ENCODE results near the gene PLXNB1.

PLXNB1 gene

DNA sequence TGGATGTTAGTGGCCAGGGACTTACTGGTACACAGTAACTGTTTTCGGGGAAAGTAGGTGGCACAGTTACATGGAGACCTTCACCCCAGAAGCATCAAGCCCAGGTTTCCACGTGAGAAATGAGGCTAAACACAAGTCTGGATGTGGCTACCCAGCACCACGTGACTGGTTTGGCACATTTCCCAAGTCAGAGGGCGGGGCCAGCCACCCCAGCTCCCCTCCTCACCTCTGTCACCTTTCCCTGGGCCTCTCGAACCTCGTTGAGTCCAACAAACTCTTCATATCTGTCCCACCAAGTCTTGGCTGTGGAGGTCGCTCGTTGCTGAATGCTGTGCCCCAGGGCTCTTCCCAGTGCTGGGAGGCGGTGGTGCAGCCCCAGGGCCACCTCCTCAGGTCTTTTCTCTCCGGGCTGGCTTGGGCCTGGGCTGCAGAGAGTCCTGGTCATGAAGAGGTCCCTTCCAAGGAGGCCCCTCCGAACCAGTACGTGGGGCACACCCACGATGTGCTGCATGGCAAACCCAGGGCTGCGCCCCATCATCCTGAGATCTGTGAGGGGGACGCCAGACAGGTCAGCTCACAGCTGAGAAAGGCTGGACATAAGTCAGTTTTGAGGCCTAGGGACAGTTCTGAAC lies 4.8 kb upstream of the PLXNB1 start:
- DNase-seq (ENCODE audit: low read depth), result no peak

DNA sequence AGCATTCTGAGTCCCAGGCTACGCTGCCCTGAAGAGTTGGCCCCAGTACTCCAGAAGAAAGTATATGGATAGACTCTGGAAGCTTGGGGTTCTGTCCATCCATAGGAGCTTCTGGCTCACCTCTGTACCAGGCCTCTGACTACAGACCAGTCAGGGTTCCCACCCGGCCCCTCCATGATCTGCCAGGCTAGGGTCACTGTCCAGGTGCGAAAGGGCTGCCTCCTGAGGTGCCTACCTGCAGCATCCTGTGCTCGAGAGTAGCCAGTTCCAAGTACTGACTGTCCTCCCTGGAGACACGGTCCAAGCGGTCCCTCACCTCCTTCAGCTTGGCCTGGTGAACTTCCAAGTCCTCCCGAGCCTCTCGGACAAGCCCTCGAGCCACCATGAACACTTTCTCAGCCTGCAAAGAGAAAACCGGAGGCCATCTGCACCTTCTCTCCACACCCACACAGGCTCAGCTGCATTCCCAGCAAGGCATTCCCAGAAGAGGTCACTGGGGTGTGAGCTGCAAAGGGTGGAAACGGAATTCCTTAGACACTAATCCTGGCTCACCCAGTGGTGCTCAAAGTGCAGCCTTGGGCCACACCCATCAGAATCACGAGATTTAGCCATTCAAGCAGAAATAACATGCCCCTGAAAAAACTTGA lies 3.7 kb upstream of the PLXNB1 start:
- peak; percentile 39 for DNase-seq (ENCODE audit: low read depth)

DNA sequence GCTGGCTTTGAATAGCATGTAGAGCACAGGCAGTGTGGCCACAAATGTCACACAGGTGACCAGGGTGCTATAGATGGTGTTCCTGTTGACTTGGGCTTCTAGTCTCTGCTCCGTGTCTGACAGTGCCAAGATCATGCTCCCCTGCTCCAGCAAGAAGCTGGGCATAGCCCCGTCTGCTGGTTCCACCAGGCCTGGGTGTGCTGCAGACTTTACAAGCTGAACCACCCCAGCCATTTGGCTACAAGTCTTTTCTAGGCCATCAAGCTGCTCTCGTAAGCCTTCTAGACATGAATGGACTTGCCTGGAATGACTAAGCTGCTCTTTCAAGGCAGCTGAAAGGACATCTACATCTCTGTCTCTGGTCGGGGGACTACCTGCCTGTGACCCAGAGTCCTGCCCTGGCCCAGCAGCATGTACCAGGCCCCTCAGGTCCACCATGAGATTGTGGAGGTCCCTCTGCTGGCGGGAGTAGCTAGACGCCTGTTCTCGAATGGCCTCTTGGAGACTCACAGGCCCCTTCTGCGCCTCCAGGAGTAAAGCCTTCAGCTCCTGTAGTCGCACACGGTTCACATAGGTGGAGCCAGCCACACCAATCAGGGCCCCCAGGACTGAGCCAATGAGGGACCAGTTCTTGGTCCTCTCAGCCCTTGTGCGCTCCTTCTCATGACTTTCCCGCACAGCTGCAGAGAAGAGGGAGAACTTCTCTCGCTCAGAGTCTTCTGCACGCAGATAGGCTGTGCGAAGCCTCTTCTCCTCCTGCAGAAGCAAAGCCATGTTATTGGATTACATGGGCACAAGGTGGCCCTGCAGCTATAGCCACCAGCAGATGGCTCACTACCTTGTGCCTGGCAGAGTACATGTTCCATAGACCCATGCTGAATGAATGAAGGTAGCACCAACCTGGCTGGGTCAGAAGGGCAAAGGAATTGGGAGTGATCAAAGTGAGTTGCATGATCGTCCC lies 2.8 kb upstream of the PLXNB1 start:
- DNase-seq (ENCODE audit: low read depth), result peak; percentile 47

DNA sequence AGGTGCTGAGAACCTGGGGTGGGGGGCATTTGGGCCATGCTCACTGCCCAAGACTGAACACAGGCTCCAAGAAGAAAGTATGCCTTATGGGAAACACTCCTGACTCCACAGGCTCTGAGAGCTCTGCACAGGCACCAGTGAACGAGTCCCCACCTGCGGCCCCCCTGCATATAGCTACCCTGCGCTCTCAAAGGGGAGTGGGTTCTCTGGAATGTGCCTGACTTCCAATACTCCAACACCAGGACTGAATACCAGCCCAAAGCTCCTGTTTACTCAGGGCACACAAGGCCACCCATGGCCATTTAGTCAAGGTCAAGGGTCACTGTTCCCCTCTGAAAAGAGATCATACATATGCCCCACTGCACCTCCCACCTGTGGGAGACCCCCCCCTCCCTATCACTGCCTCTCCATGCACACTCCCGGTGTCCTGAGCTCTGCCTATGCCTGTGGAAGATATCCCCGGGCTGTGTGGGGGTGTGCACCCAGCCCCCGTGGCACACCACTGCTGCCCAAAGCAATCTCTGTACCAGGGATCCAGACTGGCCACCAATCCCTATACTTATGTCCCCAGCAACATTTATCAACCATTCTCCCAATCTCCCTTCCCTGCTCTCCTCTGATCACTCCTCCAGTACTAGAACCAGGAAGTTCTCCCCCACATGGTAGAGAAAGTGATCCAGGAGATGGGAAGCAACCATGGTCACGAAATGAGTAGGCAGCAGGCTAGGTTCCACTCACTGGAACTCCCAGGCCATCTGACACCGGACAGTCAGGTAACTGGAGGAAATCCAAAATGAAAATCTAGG lies 1.5 kb upstream of the PLXNB1 start:
- no peak for DNase-seq (ENCODE audit: low read depth)

DNA sequence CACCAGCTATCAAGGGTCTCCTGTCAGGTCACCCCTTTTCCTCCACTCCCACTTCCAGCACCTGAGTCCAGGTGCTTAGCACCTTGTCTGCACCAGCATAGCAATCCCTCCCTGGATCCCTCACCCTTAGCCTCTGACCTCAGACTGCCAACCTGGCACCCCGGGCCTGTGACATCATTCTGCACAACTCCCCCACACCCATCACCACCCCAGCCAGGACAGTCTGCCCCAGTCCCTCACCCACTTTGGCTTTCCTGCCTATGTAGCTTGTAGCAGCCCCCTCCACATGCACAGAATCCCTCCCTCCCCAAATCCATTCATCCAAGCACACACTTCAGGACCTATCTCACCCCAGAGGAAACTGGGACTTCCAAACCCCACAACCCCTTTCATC lies 819 bp upstream of the PLXNB1 start:
- no peak for DNase-seq (ENCODE audit: low read depth)

DNA sequence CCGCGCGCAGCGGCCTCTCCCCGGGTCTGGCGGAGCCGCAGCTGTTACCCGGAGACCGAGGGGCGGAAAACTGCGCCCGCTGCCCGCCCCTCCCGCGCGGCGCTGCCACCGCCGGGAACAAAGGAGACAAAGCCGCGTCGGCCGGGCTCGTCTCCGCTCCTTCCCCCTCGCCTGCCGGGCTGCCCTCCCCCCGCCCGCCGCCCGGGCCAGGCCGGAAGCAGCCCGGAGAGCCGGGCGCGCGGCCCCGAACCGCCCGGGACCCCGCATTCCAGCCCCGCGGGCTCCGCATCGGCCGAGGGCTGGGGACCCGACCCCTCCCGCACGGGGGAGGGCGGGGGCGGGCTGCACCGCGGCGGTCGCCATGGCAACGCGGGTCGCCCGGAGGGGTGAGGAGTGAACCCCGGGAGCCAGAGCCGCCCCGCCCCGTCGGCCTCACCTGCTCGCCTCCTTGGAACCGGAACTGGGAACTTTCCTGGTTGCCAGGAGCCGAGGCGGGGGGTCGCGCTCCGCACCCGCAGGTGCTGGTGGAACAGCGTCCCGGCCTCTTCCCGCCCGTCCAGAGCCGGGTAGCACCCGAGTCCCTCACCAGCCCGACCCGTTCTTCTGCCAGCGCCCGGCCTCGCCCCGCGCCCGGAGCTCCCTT lies 448 bp downstream of the PLXNB1 start:
- DNase-seq (ENCODE audit: low read depth), result peak; percentile 42

DNA sequence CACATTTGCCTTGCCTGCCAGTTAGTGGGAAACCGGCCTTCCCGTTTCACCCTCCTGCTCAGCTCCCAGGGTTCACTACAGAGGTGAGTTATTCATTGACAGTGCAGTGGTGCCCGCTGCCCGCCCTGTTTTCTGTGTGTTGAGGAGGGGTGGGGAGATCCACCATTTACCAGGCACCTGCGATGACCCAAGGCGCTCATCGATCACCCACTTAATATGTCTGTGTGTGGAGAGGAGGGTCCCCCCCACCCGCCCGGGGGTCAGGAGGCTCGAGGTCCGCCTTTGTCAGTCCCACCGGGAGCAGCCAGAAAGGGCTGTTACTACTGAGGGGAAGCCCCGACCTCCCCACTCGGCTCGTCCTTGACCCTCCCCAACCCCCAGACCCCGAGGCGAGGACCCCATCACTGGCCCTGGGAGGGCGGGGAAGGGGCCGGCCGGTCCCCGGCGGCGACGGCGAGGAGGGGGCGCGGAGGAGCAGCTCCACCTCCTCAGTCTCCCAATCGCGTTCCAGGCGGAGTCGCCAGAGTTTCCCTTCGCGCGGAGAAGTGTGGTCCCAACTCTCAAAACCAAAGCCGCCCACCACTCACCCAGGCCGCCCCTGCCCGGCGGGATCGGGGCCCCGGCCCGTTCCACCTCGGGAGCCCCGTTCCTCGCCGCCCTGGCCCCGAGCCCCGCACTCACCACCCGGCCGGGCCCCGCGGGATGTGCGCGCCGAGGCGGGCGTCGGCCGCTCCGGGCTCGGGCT lies 1.1 kb downstream of the PLXNB1 start:
- DNase-seq (ENCODE audit: low read depth), result peak; percentile 26

DNA sequence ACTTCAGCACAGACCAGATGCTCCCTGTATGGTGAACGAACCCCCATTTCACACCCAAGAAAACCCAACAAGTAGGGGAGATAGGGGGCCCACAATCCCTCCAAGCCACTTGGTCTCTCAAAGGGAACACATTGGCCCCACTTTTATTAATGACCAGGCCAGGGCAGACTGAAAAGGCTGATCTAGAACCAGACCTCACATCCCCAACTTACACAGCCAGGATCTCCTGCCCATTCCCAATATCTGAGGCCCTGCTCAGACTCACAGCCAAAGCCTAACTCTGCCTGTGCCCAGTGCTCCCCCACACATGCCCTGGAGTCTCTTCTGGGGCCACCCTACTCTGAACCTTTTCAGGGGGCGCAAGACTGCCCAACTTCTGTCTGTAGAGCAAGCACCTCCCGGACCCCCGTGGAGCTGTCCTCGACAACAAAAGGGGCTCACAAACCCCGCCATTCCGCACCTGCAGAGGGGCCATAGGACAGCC lies 1.8 kb downstream of the PLXNB1 start:
- DNase-seq (ENCODE audit: low read depth), result no peak

DNA sequence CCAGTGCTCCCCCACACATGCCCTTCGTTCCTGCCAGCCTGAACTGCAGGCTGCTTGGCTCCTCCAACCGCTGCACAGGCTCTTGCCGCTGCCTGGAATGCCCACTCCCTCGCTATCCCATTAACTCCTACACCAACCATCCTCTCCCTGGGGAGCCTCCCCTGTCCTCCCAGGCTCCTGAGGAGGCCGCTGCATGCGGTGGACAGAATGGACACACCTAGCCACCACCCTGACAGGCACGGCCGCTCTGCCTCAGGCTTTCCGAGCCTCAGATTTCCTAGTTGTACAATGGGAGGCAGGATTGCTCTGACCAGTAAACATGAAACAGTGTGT lies 2.3 kb downstream of the PLXNB1 start:
- DNase-seq (ENCODE audit: low read depth), result no peak

DNA sequence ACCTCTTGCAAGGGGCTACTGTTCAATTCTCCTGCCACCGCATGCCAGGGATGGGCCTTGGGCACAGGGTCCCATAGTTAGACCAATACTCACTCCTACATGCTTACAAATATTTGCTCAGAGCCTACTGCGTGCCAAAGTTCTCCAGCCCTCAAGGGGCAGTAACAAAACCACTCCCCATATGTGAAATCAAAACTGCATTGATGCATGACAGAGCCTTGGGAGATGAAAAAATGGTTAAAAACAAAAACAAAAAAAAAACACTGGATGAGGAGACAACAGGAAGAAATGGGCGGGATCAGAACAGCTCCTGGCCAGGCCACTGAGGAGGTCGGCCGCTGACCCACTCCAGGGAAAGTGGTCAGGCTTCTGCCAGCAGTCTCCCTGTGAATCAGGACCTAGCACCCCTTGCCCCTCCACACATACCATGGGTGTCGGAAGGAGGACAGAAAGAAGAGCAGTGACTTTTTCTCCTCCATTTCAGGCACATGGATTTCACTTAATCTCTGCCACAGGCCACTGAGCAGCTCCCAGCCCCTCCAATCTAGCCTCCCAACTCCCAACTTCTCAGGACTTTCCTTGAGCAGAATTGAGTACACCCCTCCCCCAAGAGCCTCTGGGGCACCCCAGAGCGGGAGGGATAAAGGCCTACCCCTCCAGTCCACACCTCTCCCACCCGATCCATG lies 2.8 kb downstream of the PLXNB1 start:
- no peak for DNase-seq (ENCODE audit: low read depth)

DNA sequence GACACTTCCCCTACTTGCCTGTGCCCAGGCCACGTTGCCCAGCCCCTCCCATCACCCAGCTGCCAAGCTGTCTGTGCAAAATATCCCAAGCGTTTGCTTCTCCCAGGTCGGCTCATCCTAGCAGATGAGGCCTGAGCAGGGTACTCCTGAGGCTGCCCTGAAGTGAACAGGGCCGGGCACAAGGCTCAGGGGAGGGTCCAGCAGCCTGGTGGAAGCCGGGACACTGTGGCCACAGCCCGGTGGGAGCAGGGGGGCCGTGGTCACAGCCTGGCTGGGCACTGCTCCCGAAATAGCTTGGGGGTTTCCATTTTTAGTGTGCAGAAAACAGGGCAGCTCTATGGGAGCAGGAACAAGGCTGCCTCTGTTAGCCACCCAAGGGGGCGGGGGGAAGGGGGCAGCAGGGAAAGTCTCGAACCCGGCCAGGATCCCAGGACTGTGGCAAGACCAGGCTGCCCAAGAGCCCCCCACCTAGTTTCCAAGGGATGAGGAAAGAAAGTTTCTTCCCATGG lies 3.4 kb downstream of the PLXNB1 start:
- no peak for DNase-seq (ENCODE audit: low read depth)

DNA sequence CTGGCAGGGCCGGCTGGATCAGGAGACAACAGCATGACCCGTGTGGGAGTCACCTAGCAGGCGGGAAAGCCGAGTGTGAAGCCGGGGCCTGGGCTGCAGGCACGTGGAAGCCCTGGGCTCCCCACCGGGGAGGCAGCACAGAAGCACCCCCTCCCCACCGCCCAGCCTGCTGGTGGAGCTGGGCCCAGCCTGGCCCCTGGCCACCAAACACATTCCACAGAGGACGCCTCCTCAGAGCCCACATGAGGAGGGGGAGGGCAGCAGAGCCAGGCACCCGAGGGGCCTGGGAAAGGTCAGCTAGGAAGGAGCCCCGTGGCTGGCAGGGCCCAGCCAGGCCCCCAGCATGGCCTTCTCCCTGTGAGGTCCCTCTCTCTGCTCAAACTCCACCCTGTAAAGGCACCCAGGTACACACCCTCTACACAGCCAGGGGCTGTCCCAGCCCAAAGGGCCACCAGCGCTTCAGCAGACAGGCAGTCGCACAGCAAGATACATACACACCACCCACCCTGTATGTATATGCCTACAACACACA lies 4.5 kb downstream of the PLXNB1 start:
- DNase-seq (ENCODE audit: low read depth), result no peak

DNA sequence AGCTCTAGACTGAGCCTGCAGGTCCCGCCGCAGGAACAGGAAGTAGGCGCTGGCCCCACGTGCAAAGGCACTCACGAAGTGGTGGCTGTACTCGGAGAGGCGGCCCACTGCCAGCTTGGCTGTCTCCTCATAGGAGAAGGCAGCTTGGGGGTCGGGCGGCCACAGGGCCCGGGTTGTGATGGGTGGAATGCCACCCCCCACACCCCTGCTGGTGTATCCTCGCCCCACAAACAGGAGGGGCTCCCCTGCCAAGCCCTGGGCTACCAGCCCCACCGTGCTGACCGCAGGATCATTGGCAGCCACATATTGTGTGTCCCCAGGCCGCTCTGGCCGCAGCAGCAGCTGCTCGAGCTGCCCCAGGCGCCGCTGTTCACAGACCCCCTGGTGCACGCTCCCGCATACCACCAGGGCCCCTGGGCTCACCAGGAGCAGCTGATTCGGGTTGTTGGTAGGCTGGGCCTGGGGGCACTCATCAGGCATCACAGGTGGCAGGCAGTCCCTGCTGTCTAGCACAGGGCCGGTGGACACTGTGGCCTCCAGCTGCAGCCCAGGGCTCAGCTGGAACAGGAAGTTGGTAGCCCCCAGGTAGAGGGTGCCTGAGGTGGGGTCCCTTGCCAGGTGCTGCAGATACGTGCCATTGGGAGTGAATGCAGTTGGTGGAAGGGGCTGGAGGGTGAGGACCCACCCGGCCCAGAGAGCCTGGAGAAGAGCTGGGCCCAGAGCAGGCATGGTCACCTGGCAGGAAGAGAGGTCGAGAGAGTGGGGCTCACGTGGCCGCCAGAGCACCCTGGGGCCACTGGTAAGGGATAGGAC lies 5.8 kb downstream of the PLXNB1 start:
- DNase-seq (ENCODE audit: low read depth), result no peak

DNA sequence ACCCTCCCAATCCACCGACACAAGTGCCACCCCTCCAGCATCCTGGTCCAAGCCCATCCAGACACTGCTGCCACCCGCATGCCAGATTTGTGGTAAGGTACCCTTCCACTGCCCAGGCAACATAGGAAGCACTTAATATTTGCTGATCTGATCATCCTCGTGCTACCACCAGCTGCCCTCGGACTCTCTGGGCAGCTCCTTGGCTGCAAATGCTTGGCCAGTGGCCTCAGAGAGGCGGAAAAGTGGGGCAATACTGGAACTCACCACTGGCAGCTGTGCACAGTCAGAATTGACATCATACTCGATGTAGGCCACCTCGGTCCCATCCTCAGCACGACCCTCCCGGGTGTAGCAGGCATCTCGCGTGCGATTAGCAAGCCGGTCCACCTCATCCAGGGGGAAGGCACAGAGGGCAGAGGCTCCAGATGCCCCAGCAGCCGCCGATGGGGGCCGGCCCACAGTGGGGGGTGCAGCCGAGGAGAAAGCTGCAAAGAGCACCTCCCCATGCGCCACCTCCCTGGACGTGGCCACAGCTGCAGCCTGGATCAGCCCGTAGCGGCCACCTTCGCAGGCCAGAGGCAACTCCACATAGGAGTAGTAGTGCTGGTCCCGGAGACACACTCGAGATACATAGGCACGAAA lies 6.5 kb downstream of the PLXNB1 start:
- DNase-seq (ENCODE audit: low read depth), result no peak

DNA sequence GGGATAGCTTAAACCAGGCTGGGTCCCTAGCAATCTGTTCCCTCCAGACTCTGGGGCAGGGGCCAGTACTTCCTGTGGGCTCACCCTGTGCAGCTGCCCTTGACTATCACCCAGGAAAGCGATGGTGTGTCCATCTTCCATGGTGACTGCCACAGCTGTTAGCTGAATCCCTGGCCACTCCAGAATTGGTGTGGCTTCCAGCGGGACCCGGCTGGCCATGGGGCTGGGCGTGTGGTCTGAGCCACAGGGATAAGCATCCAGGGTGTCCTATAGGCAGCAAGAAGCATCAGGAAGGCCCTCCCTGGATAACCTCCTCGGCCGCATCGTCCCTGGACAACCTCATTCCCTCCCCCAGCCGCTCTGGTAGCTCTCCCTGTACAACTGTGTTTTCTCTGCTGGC lies 7.2 kb downstream of the PLXNB1 start:
- no peak for DNase-seq (ENCODE audit: low read depth)

DNA sequence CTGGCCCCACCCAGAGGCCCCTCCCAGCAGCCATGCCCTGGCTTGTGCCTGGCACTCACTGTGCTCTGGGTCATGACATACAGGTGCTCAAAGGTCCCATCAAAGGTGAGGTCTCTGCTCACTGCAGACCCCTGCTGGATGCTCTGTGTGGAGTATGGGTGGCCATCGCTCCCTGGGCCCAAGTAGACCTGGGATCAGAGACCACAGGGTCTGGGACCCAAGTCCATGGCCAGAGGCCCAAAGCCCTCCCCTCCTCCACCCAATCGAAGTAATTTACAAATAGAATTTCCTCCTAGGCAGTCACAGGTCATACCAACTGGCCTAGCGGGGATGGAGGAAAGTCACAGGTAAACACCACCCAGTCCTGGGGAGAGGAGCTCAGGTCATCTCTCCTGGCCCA lies 7.6 kb downstream of the PLXNB1 start:
- DNase-seq (ENCODE audit: low read depth), result no peak

DNA sequence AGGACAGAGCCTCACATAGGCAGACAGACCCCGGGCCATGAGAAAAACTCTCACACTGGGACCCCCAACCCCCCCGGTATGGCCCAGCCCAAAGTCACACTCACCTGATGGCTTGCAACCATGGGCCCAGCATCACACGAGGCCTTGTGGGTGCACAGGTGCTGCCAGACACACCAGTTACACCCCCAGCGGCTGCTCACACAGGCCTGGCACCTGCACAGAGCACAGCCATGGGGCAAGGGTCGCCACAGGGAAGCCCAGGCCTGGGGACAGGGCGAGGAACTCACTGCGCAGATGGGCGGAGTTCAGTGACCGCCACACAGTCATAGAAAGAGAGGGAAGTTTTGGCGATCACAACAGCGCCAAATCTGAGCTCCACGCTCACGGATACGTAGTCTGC lies 9.3 kb downstream of the PLXNB1 start:
- DNase-seq (ENCODE audit: low read depth), result no peak

DNA sequence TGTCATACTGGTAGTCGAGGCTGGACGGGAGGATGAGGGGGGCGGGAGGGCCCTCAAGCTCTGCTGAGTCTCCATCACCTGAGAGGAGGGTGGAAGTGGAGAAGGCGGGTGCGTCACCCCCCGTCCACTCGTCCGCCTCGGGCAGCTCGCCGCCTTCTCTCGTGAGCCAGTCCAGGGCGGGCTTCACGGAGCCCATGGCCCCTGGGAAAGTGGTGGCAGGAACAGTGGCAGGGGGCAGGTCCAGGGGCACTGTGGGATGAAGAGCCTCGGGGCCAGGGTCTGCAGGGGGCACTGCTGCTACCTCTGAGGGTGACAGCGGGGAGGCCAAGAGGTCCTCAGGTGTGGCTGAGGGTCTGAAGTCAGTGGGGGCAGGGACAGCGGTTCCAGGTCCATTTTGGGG lies 10.3 kb downstream of the PLXNB1 start:
- DNase-seq (ENCODE audit: low read depth), result no peak
